Testis (tissue), 2 donors: ENCODE measurements around the gene JAKMIP3.

Source experiments
- CTCF ChIP-seq, 3 experiments: fragments of 450-650 bp in 2 of 3; fragments of 200-600 bp in 1 of 3; sonication (generic) in 1 of 3; IDR thresholded peaks; one replicate each; pipeline ENCODE4 v1.5.1; 2016 to 2019; ENCODE audit warnings: antibody characterized with exemption in 3 of 3, mild to moderate bottlenecking in 2 of 3, moderate library complexity in 1 of 3
- POLR2A ChIP-seq: fragments of 450-650 bp; IDR thresholded peaks from one replicate; pipeline ENCODE4 v1.6.1; 2017; ENCODE audit warnings: antibody characterized with exemption, mild to moderate bottlenecking, moderate library complexity

- TF ChIP-seq CTCF (IDR thresholded peaks at IDR 0.05) (no peak), POLR2A (no peak)
Measured at GRCh38 chr10:132107186-132107948, 41.6 kb downstream of the JAKMIP3 start.
